ENCODE data around the gene LRFN3. TPM values are rescaled to one million over a fixed set of nuclear protein-coding genes. Genes with fewer than 3 reads are reported as not detected.
"Not testable (repeated sequence)": the region's sequence is repeated elsewhere in the genome, so short reads cannot be mapped to it uniquely, and the experiment has no call there.

LRFN3 gene
- total RNA-seq, 1 experiment from 2014 or later = 6.5 TPM

DNA sequence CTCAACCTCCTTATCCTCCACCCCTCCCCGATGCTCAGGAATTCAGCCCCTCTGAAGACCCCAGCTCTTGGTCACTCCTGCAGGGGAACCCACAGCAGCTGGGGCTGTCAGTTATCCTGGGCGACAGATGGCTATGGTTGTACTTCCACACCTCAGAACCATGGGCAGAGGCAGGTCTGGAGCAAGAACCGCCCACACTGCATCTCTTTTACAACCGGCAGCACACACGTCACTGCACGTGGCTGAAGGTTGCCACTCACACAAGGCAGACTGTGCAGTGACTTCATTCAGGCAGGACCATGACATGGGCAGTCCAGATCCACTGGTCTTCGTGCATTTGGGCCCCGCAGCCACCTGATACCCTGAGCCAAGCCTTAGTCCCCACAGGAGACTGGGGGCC lies 37.3 kb downstream of the LRFN3 start:
- no peak for DNase-seq (ENCODE audit: low spot score)

DNA sequence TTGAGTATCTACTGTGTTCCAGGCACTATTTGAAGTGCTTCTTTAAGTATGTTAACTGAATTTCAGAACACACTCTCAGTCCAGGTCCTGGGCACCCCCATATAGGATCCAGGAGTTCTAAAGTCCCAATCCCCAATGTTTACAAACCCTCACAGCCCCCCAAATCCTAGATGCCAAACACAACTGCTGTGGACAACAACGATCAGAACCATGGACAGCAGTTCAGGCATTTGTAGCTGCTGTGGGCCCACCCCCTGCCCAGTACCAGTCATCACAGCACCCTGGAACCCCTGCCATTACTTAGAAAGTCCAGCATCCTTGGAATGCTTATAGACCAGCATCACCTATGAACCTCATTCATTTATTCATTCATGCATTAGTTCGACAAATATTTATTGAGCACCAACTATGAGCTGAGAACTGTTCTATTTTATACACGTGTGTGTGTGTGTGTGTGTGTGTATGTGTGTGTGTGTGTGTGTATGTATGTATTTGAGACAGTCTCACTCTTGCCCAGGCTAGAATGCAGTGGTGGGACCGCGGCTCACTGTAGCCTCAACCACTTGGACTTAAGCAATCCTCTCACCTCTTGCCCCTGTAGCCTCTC lies 39.5 kb downstream of the LRFN3 start:
- DNase-seq (ENCODE audit: low spot score) = peak; percentile 49

DNA sequence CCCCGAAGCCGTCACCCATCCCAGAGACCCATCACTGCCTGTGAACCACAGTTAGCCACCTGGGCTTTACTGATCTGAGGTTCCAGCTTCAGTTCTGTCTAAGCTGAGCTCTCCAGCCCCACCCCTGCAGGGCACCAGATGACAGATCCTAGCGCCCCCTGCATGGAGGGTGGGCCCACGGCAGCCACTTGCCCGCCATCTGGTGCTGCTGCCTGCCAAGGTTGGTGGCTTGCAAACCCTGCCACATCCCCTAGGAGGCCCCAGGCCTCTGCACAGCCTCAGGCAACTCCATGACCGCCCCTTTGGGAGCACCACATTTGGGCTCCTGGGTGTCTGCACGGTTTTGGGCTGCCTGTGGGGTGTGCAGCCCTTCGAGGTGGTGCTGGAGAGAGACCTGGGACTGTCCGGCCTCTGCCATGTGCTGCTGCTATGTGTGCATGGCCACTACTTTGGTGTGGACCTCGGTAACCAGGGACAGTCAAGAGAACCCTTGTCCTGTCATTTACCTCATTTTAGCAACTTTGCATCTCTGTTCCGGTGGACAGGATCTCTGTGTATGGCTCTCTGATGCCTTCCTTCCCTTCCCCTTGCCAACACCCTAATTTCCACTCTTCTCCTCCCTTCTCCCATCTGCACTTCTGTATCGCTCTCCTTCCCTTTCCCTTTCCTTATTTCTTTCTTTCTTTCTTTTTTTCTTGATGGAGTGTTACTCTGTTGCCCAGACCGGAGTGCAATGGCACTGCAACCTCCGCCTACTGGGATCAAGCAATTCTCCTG lies 41.5 kb downstream of the LRFN3 start:
- peak; percentile 40 for DNase-seq (ENCODE audit: low spot score)

DNA sequence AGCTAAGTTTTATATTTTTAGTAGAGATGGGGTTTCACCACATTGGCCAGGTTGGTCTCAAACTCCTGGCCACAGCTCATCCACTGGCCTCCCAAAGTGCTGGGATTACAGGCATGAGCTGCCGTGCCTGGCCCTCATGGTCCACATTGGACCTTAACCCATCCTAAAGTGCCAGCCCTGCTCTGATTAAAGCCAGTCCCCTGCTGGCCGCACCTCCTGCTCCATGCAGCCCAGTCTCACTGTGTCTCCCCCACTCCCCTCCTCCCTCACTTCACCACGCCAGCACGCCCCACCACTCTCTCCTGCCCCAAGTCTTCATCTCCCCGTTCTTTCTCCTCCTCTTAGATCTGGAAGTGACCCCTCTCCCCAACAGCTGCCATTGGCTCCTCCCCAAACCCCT lies 42.1 kb downstream of the LRFN3 start:
- DNase-seq (ENCODE audit: low spot score) = no peak

DNA sequence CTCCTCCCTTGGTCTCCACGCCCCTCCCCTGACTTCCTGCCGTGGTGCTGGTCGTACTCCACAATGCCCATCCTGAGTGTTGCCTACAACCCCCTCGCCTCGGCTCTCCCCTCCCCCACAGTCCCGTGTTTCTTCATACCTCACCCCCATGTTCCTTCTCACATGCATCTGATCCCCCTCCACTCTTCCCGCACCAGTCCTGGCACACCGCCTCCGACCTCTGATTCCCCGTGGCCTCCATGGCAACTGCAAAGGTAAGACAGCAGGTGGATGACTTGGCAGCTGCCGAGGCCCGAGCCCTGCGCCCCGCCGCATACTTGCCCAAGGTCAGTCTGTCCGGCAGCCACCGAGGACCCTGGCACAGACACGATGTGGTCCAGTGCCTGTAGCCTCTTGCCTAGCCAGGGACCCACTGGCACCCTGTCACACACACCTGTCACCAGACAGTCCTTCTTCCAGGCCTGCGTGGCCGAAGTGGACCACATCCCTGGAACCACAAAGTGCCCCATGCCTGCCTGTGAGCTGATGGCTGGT lies 42.7 kb downstream of the LRFN3 start:
- DNase-seq (ENCODE audit: low spot score) = no peak

DNA sequence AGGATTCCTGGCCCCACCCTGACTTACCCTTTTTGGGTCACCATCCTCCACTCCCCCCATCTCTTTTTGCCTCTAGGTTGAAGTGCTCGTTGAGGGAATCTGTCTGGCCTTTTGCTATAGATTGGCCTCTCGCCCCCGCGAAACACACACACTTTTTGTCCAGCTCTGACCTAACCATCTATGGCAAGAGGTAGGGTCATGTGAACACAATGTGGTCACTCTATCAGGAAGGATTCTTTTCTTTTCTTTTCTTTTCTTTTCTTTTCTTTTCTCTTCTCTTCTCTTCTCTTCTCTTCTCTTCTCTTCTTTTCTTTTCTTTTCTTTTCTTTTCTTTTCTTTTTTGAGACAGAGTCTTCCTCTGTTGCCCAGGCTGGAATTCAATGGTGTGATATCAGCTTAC lies 44.8 kb downstream of the LRFN3 start:
- DNase-seq (ENCODE audit: low spot score) = not testable (repeated sequence)

DNA sequence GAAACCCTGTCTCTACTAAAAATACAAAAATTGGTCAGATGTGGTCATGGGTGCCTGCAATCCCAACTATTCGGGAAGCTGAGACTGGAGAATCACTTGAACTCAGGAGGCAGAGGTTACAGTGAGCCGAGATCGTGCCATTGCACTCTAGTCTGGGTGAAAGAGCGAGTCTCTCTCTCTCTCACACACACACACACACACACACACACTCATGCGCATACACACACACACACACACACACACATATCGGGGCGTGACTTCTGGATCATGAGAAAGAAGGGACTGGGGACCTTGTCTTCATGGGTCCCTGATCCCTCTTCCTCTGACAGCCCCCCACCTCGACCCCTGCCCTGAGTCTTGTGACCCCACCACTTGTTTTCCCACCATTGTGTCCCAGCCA lies 47.0 kb downstream of the LRFN3 start:
- DNase-seq (ENCODE audit: low spot score) = no peak

DNA sequence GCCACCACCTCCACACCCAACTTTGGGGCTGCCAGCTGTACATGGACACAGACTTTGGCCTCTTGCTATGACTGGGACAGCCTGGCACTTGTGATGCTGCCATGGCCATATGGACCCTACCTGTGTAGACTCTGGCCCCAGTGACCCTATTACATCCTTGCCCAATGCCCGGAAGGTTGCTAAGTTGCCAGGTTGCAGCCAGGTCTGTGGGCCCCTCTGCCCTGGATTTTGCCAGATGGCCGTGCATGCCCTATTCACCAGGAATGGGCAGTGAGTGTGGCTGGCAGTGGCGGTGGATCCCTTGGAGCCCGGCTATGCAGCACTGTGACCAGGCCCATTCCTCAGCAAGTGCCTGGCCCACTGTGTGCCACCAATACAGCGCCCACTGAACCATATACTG lies 49.9 kb downstream of the LRFN3 start:
- no peak for DNase-seq (ENCODE audit: low spot score)

DNA sequence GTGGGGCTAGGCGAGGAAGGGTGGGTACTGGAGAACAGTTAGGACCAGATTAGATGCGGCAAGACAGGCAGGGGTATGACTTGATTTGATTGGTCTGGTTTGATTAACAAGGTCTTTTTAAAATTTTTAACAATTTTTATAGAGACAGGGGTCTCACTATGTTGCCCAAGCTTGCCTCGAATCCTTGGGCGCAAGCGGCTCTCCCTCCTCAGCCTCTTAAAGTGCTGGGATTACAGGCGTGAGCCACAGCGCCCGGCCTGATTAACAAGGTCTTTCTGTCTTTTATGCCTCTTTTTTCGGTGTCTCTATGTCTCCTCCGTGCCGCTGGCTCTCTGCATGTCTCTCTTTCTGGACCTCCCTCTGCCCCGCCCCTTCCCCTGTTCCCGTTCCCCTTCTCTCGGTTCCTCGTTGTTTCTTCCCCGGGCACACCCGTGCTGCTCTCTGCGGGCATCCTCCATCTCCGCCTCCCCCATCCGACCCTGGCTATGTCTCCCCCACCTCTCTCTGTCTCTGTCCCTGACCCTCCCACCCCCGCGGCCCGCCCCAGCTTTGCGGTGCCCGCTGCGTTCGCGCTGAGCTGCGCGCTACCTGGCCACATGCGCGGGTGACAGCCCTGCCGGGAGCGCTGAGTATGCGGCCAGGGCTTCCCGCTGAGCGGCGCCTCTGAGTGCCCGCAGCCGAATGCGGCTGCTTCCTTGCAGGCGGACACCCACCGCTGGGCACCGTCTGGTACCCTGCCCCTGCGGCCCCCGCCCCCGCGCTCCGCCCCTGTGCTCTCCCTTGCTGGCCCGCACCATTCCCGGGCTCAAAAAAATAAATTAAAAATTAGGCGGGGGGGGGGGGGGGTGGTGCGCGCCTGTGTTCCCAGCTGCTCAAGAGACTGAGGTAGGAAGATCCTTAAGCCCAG lies 50.7 kb downstream of the LRFN3 start:
- no peak for DNase-seq (ENCODE audit: low spot score)

DNA sequence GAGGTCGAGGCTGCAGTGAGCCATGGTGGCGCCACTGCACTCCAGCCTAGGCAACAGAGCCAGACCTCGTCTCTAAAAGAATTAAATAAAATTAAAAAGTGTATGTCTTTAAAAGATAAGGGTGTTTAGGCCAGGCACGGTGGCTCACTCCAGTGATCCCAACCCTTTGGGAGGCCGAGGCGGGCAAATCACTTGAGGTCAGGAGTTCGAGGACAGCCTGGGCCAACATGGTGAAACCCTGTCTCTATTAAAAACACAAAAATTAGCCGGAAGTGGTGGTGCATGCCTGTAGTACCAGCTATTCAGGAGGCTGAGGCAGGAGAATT lies 51.4 kb downstream of the LRFN3 start:
- DNase-seq (ENCODE audit: low spot score) = no peak

DNA sequence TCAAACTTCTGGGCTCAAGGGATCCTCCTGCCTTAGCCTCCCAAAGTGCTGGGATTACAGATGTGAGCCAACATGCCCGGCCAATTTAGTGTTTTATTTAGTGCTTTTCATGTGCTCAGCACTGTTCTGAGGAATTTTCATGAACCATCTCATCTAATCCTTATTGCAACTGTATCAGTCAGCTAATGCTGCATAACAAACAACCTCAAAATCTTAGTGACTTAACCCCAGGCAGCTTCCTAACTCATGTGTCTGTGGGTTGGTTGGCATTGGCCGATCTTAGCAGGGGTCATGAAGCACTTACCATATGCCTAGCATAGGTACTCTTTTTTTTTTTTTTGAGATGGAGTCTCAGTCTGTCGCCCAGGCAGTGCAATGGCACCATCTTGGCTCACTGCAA lies 52.6 kb downstream of the LRFN3 start:
- no peak for DNase-seq (ENCODE audit: low spot score)

DNA sequence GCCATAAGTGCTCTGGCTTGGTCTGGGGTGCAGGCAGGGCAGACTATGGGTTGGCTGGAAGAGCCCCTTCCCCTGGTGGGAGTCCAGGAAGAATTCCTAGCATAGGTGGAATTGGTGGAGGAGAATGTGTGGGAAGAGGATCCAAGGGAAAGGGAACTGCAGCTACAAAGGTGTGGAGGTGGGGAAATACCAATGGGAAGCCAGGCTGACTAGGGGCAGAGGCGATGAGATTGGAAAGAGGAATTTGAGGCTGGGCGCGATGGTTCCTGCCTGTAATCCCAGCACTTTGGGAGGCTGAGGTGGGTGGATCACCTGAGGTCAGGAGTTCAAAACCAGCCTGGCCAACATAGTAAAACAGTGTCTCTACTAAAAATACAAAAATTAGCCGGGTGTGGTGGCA lies 54.0 kb downstream of the LRFN3 start:
- no peak for DNase-seq (ENCODE audit: low spot score)

DNA sequence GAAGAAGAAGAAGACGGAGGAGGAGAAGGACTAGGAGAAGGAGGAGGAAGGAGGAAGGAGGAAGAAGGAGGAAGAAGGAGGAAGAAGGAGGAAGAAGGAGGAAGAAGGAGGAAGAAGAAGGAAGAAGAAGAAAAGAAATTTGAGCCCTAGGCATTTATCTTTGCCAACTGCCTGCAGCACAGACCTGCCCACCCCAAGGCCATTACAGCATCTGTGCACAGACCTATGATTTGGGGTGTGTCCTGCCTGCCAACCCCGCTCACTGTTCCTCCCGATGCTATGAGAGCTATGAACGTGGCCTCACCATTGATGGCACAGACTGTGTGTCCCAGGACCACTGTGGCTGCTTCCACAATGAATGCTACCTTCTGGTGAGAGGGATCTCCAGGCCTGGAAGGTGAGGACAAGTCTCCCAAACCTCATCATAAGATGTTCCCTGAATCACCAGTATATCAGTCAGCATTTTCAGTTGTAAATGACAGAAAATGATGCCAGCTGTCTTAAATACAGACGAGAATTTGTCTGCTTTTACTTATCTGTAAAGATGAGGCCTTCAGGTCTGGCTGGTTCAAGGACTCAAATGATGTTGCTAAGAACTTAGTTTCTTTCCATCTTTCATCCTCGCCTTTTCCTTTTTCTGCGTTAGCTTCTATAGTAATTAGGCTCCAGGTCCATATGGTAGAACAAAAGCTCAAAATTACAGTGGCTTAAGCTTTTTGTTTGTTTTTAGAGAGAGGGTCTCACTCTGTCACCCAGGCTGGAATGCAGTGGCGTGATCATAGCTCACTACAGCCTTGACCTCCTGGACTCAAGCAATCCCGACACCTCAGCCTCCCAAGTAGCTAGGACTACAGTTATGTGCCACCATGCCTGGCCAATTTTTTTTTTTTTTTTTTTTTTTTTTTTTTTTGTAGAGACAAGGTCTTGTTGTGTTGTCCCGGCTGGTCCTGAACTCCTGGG lies 54.9 kb downstream of the LRFN3 start:
- no peak for DNase-seq (ENCODE audit: low spot score)

DNA sequence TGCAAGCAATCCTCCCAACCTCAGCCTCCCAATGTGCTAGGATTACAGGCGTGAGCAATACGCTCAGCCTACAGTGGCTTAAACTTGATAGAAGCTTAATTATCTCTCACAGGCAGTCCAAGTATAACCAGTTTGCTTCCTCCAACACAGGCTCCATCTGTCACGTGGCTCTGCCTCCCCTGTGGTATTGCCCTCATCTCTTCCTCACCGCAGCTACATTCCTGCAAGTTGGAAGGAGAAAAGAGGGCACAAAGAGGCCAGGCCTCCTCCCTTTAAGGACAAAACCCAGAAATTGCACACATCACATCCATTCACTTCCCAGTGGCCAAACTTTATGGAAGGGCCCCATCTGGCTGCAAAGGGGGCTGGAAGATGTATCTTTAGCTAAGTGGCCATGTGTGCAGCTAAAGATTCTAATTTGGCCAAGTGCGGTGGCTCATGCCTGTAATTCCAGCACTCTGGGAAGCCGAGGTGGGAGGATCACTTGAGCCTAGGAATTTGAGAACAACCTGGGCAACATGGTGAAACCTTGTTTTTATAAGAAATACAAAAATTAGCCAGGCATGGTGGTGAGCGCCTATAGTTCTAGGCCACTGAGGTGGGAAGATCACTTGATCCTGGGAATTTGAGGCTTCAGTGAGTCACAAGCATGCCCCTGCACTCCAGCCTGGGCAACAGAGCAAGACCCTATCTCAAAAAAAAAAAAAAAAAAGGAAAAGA lies 55.7 kb downstream of the LRFN3 start:
- no peak for DNase-seq (ENCODE audit: low spot score)

DNA sequence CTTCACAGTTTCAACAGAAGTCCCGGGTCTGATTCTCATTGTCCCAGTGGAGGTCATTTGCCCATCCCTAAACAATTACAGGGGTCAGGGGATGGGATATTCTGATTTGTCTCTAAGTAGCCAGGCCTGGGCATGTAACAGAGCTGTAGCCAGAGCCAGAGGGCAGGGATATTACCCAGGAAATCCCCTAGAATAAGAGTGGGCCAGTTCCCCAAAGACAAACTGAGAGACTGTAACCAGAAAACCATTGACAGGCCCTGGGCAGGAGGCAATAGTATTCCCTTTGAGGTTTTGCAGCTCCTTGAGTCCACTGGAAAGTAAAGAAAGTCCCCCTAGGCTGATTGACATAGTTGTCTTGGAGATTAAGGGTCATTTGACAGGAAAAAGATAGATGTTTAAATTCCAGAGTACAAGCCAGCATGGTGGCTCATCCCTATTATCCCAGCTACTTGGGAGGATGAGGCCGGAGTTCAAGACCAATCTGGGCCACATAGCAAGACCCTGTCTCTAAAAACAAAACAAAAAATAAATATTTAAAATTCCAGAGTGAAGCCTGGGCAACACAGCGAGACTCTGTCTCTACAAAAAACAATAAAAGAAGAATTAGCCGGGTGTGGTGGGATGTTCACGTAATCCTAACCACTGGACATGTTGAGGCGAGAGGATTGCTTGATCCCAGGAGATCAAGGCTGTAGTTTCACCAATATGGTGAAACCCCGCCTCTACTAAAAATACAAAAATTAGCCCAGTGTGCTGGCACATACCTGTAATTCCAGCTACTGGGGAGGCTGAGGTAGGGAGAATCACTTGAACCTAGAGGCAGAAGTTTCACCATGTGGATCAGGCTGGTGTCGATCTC lies 57.0 kb downstream of the LRFN3 start:
- no peak for DNase-seq (ENCODE audit: low spot score)

DNA sequence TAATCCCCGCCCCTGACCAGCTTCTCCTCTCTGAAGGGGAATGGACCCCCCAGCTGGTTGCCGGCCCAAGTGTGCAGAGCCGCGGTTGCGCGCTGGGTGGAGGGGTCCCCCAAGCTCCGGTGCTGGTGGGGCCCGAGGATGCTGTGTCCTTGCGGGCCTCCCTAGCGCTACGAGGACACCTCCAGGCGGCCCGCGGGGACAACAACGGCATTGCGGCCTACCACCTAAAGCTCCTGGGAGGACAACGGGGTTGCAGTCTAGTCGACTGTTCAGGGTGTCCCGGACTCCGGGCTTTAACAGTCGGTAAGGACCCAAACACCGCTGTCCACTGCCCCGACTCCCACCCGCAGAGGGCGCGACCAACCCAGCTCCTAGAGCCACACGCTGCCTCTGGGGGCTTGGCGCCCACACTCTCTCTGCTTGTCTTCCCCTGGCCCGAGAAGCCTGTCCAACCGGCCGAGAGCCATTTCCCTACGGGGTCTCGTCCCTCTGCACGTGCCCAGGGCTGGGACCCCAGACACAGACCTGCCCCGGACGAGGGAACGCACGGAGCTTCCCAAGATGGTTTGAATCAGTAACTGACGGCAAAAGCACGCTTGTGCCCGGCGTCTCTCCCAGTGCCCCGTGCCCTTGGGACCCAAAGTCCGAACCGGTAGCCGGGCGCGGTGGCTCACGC lies 57.9 kb downstream of the LRFN3 start:
- DNase-seq (ENCODE audit: low spot score) = no peak
